ENCODE results near the gene HABP2.

DNA sequence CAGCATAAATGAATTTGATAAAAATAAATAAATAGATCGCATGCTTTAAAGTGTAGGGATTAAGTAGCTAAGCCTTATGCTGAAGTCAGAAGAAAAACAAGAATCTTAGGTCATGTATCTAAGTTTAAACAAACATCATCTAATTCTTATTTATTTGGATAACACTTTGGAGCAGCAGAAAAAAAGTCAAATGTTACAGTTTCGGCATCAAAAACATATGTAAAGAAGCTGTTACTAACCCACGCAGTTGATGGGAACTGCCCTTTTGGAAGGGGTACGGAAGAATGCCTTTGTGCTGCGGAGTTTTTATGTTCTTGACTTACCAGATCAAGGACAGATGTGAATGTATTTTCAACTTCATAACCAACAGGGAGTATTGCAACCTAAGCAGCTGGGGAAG, 37.3 kb upstream of the HABP2 start:
- TF ChIP-seq CTCF (IDR thresholded peaks at IDR 0.05) (no peak), POLR2A (IDR thresholded peaks at IDR 0.05) (no peak)
